C4-2B (cell line): Measurements from ENCODE around the gene DRICH1.
"Not testable (repeated sequence)": the region's sequence is repeated elsewhere in the genome, so short reads cannot be mapped to it uniquely, and the experiment has no call there.

ENCODE experiments used
- ZFX ChIP-seq: fragments of 450-650 bp; IDR thresholded peaks from 2 replicates; pipeline ENCODE4 v1.6.1; 2017
- TF ChIP-seq, protein P1 (sequence below): fragments of 450-650 bp; conservative IDR thresholded peaks from 2 replicates; pipeline ENCODE4 v1.5.1; 2017; ENCODE audit warnings: mild to moderate bottlenecking

DNA sequence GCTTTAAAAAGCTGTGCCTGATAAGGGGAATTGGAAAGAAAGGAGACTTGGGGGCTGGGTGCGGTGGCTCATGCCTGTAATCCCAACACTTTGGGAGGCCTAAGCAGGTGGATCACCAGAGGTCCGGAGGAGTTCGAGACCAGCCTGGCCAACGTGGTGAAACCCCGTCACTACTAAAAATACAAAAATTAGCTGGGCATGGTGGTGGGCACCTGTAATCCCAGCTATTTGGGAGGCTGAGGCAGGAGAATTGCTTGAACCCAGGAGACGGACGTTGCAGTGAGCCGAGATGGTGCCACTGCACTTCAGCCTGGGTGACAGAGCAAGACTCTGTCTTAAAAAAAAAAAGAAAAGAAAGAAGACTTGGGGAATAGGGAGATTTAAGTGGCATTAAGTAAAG lies 3.2 kb upstream of the DRICH1 start:
- TF ChIP-seq, protein P1, sequence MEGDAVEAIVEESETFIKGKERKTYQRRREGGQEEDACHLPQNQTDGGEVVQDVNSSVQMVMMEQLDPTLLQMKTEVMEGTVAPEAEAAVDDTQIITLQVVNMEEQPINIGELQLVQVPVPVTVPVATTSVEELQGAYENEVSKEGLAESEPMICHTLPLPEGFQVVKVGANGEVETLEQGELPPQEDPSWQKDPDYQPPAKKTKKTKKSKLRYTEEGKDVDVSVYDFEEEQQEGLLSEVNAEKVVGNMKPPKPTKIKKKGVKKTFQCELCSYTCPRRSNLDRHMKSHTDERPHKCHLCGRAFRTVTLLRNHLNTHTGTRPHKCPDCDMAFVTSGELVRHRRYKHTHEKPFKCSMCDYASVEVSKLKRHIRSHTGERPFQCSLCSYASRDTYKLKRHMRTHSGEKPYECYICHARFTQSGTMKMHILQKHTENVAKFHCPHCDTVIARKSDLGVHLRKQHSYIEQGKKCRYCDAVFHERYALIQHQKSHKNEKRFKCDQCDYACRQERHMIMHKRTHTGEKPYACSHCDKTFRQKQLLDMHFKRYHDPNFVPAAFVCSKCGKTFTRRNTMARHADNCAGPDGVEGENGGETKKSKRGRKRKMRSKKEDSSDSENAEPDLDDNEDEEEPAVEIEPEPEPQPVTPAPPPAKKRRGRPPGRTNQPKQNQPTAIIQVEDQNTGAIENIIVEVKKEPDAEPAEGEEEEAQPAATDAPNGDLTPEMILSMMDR: not testable (repeated sequence)
- TF ChIP-seq ZFX: not testable (repeated sequence)
